HG03135 (cell line): ENCODE data around the gene ACTL8.

Experiments
- ATAC-seq: cut with Tn5 transposase; IDR thresholded peaks from one replicate; pipeline ENCODE4 v1.9.1; 2021; ENCODE audit warnings: mild to moderate bottlenecking, moderate library complexity; ENCODE audit not compliant: unreplicated experiment

The ACTL8 gene

DNA sequence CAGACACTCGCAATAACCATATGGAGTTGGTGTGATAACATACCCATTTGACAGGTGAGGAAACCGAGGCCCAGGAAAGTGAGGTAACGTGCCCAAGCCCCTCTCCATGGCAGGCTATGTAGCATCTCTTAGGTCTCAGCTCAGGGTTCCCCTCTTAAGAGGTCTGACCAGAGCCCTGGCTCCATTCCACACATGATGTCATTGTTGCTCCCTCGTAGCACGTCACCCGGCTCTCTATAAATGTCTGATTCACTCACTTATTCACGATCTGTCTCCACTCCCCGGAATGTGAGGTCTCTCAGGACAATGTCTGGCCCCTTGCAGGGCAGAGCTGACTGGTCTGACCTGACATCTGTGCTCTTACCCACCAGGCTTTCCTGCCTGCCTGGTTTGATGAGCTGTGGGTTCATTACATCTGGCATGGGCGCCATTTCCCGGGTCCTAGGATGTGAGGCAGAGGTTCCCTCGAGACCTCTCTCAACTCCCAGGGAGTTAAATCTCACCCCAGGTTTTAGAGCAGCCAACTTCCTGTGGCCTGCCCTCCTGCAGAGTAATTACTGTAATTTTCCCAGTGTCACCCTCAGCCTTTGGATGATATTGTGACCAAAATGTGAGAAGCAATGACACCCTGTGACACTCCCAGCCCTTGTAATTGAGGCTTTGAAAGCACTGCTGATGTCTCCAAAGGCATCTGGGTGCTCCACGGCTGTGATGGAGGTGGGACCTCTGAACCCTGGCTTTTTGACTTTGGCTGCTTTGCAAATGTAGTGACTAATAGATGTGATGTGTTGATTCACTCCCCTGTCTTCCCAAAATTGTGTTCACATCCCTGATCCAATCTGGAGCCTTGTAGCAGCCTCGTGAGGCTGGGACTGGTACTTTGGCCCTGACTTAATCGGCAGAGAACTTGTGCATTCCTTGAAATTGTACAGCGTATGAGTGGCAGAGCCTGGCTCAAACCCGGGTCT, 10.6 kb downstream of the ACTL8 start:
- no peak for ATAC-seq

DNA sequence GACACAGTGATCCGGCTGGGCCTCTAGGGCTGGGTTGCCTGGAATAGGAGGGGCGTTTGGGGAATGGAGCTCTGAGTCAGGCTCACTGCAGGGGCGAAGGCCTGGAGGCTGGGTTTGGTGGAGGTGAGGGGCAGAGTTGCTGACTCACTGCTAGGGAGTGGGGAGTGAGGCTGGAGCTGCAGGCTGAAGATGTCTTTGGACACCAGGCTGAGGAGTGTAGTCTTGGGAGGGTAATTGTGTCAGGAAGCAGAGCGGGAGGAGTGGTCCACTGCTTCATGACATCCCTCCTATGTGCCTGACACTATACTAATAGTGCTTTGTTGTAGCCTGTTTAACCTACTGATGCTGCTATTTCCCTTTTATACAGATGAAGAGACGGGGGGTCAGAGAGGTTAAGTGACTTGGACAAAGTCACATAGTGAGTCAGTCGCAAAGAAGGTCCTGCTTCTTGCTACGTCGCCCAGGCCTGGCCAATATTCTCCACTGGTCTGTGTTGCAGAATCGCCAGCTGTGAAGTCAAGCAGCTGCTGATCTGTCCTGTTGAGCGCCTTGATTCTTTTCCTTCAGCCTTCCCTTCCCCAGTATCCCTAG, 13.6 kb downstream of the ACTL8 start:
- ATAC-seq = no peak

DNA sequence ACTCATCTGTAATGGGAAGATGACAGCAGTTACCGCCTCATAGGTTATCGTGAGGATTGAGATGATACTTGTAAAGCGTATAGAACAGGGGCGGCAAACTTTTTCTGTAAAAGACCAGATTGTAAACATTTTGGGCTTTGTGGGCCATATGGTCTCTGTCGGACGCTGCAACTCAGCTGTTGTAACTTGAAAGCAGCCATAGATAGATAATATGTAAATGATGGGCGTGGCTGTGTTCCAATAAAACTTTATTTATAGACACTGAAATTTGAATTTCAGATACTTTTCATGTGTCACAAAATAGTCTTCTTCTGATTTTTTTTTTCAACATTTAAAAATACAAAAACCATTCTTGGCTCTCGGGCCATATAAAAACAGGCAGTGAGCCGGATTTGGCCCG, 15.8 kb downstream of the ACTL8 start:
- ATAC-seq = no peak

DNA sequence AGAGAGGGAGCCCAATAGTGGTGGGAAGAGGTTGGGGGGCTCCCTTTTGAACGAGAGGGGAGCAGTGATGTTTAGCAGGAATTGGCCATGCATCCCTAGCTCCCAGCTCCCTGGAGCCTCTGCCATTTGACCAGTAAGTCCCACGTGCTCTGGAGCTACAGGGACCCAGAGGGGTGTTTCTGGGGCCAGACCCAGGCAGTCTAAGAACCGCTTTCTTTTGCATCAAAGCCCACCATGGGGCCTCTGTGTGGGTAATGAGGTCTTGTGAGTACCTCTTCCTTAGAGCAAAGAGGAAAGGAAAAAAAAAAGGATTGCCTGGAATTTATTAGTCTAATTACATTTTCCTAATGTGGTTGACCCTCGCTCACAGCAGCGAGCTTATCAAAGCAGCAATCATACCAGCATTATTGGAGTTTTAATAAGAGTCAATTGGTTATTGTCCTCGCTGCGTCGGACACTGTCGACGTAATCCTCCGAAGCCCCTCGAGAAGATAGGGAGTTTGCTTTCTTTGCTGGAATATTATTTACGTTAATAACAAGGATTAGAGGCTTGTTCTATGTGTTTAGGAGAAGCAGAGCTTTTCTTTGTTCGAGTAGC, 17.6 kb downstream of the ACTL8 start:
- ATAC-seq = no peak

- no peak for ATAC-seq
These were observed 18.6 kb downstream of the ACTL8 start for GRCh38 chr1:17773591-17774326.

GRCh38 chr1:17774452-17774851, 19.3 kb downstream of the ACTL8 start:
- no peak for ATAC-seq

- no peak for ATAC-seq
These were observed 20.7 kb downstream of the ACTL8 start for GRCh38 chr1:17775796-17776195.

- no peak for ATAC-seq
These were observed 21.3 kb downstream of the ACTL8 start for GRCh38 chr1:17776426-17776825.

GRCh38 chr1:17777330-17777729, 22.2 kb downstream of the ACTL8 start:
- ATAC-seq = no peak

DNA sequence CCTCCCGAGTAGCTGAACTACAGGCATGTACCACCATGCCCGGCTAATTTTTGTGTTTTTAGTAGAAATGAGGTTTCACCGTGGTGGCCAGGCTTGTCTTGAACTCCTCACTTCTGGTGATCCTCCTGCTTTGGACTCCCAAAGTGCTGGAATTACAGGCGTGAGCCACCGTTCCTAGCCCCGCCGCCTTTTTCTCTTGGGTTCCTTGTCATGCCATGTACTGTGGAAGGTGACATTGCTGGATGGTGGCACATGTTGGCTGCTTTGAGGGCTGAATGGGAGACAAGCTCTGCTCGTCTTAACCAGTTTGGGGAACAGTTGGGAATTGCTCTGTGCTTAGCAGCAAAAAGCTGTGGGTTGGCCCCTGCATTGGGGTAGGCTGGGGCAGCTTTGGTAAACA, 22.7 kb downstream of the ACTL8 start:
- no peak for ATAC-seq

- no peak for ATAC-seq
These were observed 25.8 kb downstream of the ACTL8 start for GRCh38 chr1:17780916-17781315.

GRCh38 chr1:17789926-17790325, 34.8 kb downstream of the ACTL8 start:
- ATAC-seq = no peak

GRCh38 chr1:17790383-17791054, 35.4 kb downstream of the ACTL8 start:
- no peak for ATAC-seq

DNA sequence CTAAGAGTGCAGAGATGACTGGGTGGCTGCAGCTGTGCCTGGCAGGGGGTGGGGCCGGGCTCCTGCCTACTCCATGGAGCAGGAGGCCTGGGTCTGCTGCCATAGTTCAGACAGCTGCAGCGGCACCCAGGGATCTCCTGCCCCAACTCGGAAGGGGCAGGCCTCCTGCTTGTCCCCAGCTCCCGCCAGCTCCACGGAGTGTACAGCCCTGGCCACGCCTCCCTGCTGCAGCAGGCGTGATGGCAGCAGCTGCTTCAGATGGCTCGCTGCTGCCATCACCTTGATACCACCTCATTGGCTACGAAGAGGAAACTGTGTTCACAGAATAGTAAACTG, 35.9 kb downstream of the ACTL8 start:
- no peak for ATAC-seq

DNA sequence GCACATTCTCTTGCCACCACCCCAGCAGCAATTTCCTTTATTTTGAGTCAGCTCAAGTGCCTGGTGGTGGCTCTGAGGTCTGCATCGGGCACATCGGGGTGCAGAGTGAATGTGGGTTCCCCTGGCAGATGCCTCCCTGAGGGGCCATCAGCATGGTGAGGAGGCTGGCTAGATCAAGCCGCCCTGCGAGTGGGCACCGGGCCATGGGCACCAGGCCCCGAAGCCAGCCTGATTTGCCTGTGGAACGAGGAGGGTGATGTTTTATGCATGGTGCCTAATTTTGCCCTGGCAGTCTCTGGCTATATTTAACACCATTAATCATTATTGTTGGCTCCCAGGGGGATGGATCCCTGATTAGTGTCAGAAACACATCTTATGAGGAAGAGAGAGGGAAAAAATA, 36.3 kb downstream of the ACTL8 start:
- no peak for ATAC-seq

- ATAC-seq = no peak
These were observed 37.3 kb downstream of the ACTL8 start for GRCh38 chr1:17792421-17792820.

- no peak for ATAC-seq
These were observed 40.1 kb downstream of the ACTL8 start for GRCh38 chr1:17795081-17795809.

DNA sequence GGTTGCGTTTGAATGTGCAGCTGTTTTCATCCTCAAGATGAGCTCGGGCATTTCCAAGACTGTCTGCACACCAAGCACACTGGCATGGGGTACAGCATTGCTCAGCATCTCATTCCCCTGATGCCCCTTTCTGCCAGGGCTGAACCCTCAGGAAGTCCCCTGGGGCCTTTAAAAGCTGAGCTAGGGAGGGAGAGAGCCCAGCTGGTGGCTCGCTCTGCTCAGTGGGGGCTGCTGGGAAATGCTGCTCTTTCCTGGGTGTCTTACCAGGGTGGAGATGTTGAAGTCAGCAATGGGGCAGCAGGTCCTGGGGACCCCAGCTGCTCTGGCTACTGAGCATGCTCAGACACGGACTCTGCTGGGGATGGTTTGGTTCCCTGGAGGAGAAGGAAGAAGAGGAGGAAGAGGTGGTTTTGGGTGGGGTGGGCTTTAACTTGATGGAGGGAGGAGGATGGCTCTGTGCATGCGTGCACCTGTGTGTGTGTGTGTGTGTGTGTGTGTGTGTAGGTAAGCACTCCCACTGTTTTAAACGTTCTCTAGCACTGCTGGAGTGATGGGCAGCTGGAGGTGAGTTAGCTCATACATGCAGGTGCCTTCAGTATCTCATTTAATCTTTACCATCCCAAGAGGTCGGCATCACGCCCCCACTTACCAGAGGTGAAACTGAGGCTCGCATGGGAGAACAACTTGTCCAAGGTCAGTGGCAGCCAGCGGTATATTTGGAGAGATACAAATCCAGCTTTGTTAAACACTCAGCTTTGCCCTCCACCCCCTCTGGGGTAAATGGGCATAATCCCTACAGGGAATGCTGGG, 40.9 kb downstream of the ACTL8 start:
- ATAC-seq = no peak

- no peak for ATAC-seq
These were observed 42.3 kb downstream of the ACTL8 start for GRCh38 chr1:17797478-17797877.
